Naive B cell (primary cell): ENCODE results near the gene SLC25A48. TPM values are rescaled to one million over a fixed set of nuclear protein-coding genes. Genes with fewer than 3 reads are reported as not detected.

ENCODE experiments used
- ATAC-seq, 2 donors: fragments of 150-1000 bp; cut with Tn5 transposase; 2 replicates each; pipeline ENCODE4 v1.10.0; 2021; ENCODE audit warnings: low read depth in 2 of 2, mild to moderate bottlenecking in 2 of 2, moderate library complexity in 2 of 2
- DNase-seq: peaks from one replicate; pipeline ENCODE4 v3.0.0; 2022
- H3K27ac Mint-ChIP-seq, 6 donors: one replicate each; pipeline ENCODE4 v1.8.0; 2020 to 2022; ENCODE audit warnings: mild to moderate bottlenecking in 6 of 6, mixed read lengths in 6 of 6, moderate library complexity in 5 of 6, inconsistent platforms in 2 of 6
- H3K27me3 Mint-ChIP-seq, 3 donors: one replicate each; pipeline ENCODE4 v1.8.0; 2021 to 2022; ENCODE audit warnings: mixed read lengths in 3 of 3, mild to moderate bottlenecking in 1 of 3
- H3K36me3 Mint-ChIP-seq, 2 donors: one replicate each; pipeline ENCODE4 v1.8.0; 2020 to 2022; ENCODE audit warnings: mixed read lengths in 2 of 2, inconsistent platforms in 1 of 2, mild to moderate bottlenecking in 1 of 2
- H3K4me1 Mint-ChIP-seq, 3 donors: one replicate each; pipeline ENCODE4 v1.8.0; 2020 to 2022; ENCODE audit warnings: mixed read lengths in 3 of 3, inconsistent platforms in 1 of 3, mild to moderate bottlenecking in 1 of 3, moderate library complexity in 1 of 3
- H3K4me3 Mint-ChIP-seq, 8 donors: one replicate each; pipeline ENCODE4 v1.8.0; 2020 to 2022; ENCODE audit warnings: mild to moderate bottlenecking in 8 of 8, mixed read lengths in 8 of 8, moderate library complexity in 8 of 8, inconsistent platforms in 2 of 8
- H3K9me3 Mint-ChIP-seq, 7 donors: one replicate each; pipeline ENCODE4 v1.8.0; 2020 to 2022; ENCODE audit warnings: mixed read lengths in 7 of 7, mild to moderate bottlenecking in 5 of 7, inconsistent platforms in 2 of 7, moderate library complexity in 1 of 7
- polyA plus RNA-seq, 6 donors: library from polyadenylated mRNA; unstranded; fragments of 300-500 nt; fragmentation: Illumina TruSeq; gene quantifications; one replicate each; pipeline ENCODE4 v1.2.3, GENCODE V29; 2021; ENCODE audit warnings: low read depth in 6 of 6

SLC25A48 gene
- polyA plus RNA-seq, 6 donors from 2014 or later, result not detected

DNA sequence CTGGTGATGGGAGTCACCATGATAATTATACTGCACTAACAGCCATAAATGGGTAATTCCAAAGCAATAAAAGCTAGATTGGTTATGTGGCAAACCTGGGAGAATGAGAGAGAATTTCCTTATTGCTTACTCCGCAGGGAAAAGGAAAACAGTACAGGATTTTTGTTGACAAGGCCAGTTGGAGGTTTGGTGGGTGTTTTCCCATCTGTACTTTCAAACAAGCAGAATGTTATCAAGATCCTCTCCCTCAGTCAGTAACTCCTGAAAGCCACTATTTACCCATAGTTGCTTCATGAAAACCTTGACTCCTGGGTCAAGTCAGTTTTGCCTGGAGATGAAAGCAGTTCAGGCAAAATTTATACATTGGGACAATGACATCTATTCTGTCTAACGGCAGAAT lies 34.8 kb downstream of the SLC25A48 start:
- no peaks in the 10 kb centered on the region for H3K4me1 Mint-ChIP-seq
- DNase-seq, result no peak
- peaks cover 0 to 1% (median 0%) of the 10 kb centered on the region in 7 donors for H3K9me3 Mint-ChIP-seq
- no peak overlapping the region for H3K27ac Mint-ChIP-seq
- no peak for ATAC-seq
- H3K36me3 Mint-ChIP-seq, result no peaks in the 10 kb centered on the region
- peaks cover 0 to 22% (median 19%) of the 10 kb centered on the region in 3 donors for H3K27me3 Mint-ChIP-seq
- H3K4me3 Mint-ChIP-seq, result no peak overlapping the region

DNA sequence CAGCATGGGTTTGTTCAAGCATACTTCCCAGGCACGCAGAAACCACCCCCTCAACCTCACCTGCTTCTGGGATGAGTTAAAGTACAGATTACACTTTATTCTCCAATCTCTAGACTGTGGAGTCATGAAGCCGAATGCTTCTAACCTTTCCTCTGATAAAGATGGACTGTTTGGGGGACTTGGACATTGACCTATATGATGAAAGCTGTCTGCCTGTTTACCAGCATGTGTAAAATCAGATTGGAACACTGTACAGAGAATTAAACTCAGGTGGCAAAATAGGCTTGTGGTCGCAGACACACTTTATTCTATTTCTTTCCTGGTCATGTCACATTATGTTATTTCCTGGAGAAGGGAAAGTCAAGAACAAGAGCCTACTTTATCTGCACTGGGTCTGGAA lies 35.5 kb downstream of the SLC25A48 start:
- peaks cover 0 to 1% (median 0%) of the 10 kb centered on the region in 7 donors for H3K9me3 Mint-ChIP-seq
- H3K4me1 Mint-ChIP-seq, result no peaks in the 10 kb centered on the region
- no peak for ATAC-seq
- no peak overlapping the region for H3K4me3 Mint-ChIP-seq
- no peak for DNase-seq
- no peak overlapping the region for H3K27ac Mint-ChIP-seq
- H3K27me3 Mint-ChIP-seq, result peaks cover 0 to 22% (median 19%) of the 10 kb centered on the region in 3 donors
- H3K36me3 Mint-ChIP-seq, result no peaks in the 10 kb centered on the region

DNA sequence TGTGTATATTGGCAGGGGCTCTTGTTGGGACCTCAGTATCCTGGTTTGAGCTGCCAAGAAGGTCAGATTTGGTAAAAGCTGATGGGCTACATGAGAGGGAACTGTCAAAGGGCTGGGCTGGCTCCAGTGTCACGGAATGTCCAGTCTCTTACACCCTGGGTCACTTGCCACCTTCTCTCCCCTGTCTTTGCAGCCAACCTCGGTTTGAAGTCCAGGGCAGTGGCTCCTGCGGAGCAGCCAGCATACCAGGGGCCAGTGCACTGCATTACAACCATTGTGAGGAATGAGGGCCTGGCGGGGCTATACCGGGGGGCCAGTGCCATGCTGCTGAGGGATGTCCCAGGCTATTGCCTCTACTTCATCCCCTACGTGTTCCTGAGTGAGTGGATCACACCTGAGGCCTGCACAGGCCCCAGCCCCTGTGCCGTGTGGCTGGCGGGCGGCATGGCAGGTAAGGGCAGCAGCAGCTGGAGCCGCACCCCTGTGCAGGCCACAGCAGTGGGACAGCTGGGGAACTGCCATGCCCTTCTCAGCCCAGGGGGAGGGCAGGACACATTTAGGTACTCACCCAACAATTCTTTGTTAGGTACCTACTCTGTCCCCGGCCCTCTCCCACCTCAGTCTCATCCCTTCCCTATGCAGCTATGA lies 36.9 kb downstream of the SLC25A48 start:
- Mint-ChIP-seq H3K36me3 (no peaks in the 10 kb centered on the region), H3K27ac (no peak overlapping the region), H3K9me3 (peaks cover 0 to 1% (median 0%) of the 10 kb centered on the region in 7 donors), H3K4me1 (no peaks in the 10 kb centered on the region), H3K27me3 (peaks cover 4 to 27% (median 18%) of the 10 kb centered on the region in 3 donors), H3K4me3 (no peak overlapping the region)
- no peak for ATAC-seq
- DNase-seq, result no peak

DNA sequence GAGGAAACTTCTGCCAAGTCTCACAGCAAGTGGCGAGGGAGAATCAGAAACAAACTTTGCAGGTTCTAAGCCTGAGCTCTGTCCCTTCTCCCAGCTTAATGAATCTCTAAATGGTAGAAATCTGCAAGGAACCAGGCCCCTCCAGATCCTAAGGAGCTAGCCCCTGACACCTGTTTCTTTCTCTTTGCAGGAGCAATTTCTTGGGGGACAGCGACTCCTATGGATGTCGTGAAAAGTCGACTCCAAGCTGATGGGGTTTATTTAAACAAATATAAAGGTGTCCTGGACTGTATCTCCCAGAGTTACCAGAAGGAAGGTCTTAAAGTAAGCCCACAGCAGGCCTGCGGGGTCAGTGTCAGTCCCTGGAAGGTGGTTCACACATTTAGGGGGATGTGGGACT lies 39.4 kb downstream of the SLC25A48 start:
- H3K9me3 Mint-ChIP-seq, result peaks cover 0 to 1% (median 0%) of the 10 kb centered on the region in 7 donors
- no peak for DNase-seq
- ATAC-seq, result no peak
- H3K4me1 Mint-ChIP-seq, result peaks cover 0 to 3% (median 0%) of the 10 kb centered on the region in 3 donors
- H3K27ac Mint-ChIP-seq, result peak overlapping the region in 1 of 6 donors; percentile 39
- H3K36me3 Mint-ChIP-seq, result no peaks in the 10 kb centered on the region
- H3K27me3 Mint-ChIP-seq, result peaks cover 7 to 42% (median 11%) of the 10 kb centered on the region in 3 donors
- no peak overlapping the region for H3K4me3 Mint-ChIP-seq

DNA sequence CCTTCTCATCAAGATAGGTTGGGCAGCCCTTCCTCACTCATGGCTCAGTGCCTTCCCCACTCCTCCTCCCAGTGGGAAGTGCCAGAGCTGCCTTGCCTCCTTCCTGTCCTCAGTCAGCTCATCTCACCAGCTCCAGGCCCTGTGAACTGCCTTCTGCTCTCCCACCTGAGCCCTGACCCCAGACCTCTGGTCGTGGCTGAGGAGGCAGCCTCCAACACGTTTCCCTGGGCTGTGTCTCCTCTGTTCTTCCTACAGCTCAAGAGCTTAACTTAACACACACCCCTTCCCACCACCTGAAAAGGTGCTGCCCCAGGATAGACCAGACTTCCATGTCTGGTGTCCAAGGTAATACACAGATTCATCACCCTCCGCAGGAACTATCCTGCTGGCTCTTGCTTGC lies 40.0 kb downstream of the SLC25A48 start:
- DNase-seq, result no peak
- Mint-ChIP-seq H3K4me1 (peaks cover 0 to 3% (median 0%) of the 10 kb centered on the region in 3 donors), H3K36me3 (no peaks in the 10 kb centered on the region), H3K9me3 (peaks cover 0 to 1% (median 0%) of the 10 kb centered on the region in 7 donors), H3K27me3 (peaks cover 9 to 48% (median 11%) of the 10 kb centered on the region in 3 donors), H3K4me3 (no peak overlapping the region), H3K27ac (peak overlapping the region in 1 of 6 donors; percentile 4)
- ATAC-seq, result no peak

DNA sequence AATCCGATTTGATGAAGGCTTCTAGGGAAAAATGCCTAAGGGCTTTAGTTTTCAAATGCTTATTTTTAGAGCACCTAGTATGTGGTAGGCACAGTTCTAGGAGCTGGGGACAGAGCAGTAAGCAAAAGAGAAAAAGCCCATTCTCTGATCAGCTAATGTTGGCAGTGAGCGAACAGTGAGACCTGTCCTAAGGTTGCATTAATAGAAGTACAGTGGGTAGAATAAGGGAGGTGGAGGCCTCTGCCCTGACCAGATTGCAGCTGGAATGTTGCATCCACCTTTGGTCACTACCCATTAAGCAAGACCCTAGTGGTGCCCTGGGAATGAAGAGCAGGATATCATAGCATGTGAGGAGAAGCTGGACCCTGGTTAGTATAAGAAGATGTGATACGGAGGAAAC lies 41.1 kb downstream of the SLC25A48 start:
- Mint-ChIP-seq H3K27ac (peak overlapping the region in 2 of 6 donors; percentile 20 to 76), H3K4me3 (no peak overlapping the region), H3K4me1 (peaks cover 0 to 3% (median 0%) of the 10 kb centered on the region in 3 donors), H3K9me3 (peaks cover 0 to 1% (median 0%) of the 10 kb centered on the region in 7 donors), H3K27me3 (peaks cover 12 to 47% (median 17%) of the 10 kb centered on the region in 3 donors), H3K36me3 (no peaks in the 10 kb centered on the region)
- no peak for ATAC-seq
- no peak for DNase-seq

DNA sequence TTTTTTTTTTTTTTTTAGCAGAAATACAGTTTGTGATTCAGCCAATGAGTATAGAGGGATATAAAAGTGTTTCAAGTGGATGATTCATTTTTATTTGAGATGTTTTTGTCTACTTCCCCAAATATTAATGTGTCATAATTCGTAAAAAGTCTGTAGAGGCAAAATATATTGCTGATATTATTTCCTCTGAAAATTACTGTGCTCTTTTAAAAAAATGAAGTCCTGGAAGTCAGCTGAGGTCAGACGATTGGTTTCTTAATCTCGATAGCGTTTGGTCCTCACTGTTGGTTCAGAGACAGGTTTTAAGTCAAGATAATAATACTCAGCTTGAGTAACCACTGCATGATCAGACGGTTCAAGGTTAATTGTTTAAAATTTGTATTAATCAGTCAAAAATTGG lies 41.7 kb downstream of the SLC25A48 start:
- Mint-ChIP-seq H3K27me3 (peaks cover 15 to 52% (median 22%) of the 10 kb centered on the region in 3 donors), H3K27ac (no peak overlapping the region), H3K9me3 (peaks cover 0 to 1% (median 0%) of the 10 kb centered on the region in 7 donors), H3K4me1 (peaks cover 0 to 3% (median 0%) of the 10 kb centered on the region in 3 donors), H3K36me3 (no peaks in the 10 kb centered on the region), H3K4me3 (no peak overlapping the region)
- DNase-seq (no peak), ATAC-seq (no peak)

DNA sequence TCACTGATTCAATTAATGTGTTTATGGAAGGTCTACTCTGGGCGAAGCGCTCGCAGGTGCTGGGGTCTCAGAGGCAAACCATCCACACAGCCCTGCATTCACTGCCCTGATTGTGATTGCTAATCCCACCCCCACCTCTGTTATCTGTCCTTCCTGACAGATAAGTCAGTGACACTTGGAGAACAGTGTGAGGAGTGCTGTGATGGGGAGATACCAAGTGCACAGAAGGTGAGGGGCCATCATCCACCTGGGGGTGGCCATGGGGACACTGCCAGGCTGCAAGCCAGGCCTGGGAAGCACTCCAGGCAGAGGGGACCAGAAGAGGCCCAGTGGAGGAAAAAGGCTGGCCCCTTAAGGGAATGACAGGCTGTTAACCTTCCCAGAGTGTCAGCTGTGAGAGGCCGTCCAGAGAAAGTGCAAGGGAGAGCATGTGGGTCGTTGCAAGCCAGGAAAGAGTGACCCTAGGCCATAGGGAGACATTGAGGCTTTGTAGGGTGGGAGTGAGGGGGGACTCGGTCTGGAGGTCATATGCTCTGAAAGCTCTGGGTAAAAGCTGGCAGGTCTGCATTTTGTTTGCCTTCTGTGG lies 43.2 kb downstream of the SLC25A48 start:
- ATAC-seq, result no peak
- DNase-seq, result no peak
- Mint-ChIP-seq H3K4me1 (peaks cover 0 to 3% (median 0%) of the 10 kb centered on the region in 3 donors), H3K9me3 (peaks cover 0 to under 1% (median 0%) of the 10 kb centered on the region in 7 donors), H3K36me3 (no peaks in the 10 kb centered on the region), H3K4me3 (no peak overlapping the region), H3K27ac (peak overlapping the region in 1 of 6 donors; percentile 68), H3K27me3 (peaks cover 18 to 45% (median 31%) of the 10 kb centered on the region in 3 donors)

DNA sequence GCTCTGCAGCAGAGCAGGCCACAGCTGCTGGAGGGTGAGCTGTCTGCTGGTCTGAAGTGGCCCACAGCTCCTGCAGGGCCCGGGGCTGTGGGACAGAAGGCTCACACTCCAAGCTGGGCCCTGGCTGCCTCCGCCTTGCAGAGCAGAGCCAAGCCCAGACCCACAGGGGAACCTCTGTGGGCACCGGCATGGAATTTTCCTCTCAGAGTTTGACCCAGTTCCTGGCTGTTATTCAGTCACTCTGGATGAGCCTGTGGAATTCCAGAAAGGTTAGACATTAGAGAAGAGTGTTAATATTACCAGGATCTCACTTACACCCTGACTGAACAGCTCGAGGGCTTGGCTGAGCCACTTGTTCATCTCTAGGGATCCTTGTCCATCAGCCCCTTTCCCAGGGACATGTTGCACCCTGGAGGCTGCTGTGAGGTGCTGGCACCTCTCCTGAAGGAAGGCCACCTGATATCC lies 43.7 kb downstream of the SLC25A48 start:
- DNase-seq (no peak), ATAC-seq (no peak)
- no peaks in the 10 kb centered on the region for H3K9me3 Mint-ChIP-seq
- H3K4me3 Mint-ChIP-seq, result no peak overlapping the region
- no peaks in the 10 kb centered on the region for H3K36me3 Mint-ChIP-seq
- peaks cover 0 to 3% (median 0%) of the 10 kb centered on the region in 3 donors for H3K4me1 Mint-ChIP-seq
- peaks cover 22 to 41% (median 31%) of the 10 kb centered on the region in 3 donors for H3K27me3 Mint-ChIP-seq
- H3K27ac Mint-ChIP-seq, result no peak overlapping the region

DNA sequence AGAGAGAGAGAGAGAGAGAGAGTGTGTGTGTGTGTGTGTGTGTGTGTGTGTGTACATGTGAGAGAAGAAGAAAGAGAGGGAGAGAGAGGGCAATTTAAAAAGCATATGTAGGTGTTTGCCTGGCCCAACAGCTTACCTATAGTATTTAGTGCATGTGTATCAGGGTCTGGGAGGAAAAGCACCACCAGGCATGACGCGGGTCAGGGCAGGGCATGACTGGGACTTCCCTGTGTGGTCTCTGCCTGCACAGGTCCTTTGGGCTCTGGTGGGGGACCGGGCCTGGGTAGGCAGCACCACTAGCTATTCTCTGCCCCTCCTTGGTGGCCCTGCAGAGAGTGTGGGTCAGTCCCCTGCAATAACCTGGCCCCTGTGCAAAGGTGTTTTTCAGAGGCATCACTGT lies 45.1 kb downstream of the SLC25A48 start:
- no peak overlapping the region for H3K27ac Mint-ChIP-seq
- H3K27me3 Mint-ChIP-seq, result peaks cover 26 to 41% (median 40%) of the 10 kb centered on the region in 3 donors
- DNase-seq (no peak), ATAC-seq (no peak)
- no peaks in the 10 kb centered on the region for H3K9me3 Mint-ChIP-seq
- no peaks in the 10 kb centered on the region for H3K36me3 Mint-ChIP-seq
- H3K4me3 Mint-ChIP-seq, result no peak overlapping the region
- H3K4me1 Mint-ChIP-seq, result peaks cover 0 to 3% (median 0%) of the 10 kb centered on the region in 3 donors

DNA sequence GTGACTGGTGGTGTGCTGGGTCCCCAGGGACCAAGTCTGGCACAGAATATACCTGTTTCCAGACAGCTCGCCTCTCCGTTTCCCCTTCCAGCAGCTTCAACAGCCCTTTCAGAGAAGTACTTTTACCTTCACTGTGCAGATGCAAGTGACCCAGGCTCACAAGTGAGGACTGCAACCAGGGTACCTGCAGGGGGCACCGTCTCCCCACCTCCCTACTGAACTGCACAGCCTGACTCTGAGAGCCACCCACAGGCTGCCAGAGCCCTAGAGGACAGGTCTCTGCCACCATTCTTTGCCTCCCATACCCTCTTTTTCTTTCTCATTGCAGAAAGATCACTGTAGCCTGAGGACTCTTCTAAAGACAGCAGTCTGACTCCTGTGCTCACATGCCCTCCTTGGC lies 45.8 kb downstream of the SLC25A48 start:
- ATAC-seq (no peak), DNase-seq (no peak)
- Mint-ChIP-seq H3K9me3 (no peaks in the 10 kb centered on the region), H3K4me1 (peaks cover 0 to 3% (median 0%) of the 10 kb centered on the region in 3 donors), H3K36me3 (no peaks in the 10 kb centered on the region), H3K27me3 (peaks cover 29 to 44% (median 42%) of the 10 kb centered on the region in 3 donors), H3K27ac (no peak overlapping the region), H3K4me3 (no peak overlapping the region)

DNA sequence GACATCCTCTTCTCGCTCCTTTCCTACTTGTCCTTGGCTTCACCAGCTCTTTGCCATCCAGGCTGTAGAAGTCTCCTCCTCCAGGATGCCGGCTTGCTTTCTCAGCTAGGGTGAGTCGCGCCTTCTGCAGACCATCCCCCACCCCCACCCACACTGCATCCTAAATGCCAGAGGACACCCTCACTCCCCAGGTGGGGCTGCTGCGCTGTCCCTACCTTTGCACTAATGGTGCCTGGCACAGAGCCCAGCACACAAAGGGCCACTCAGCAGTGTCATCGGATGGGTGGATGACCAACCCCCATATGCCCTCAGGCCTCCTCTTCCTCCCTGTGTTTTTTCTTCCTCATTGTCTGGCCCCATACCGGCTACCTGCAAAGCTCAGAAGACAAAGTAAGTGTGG lies 46.3 kb downstream of the SLC25A48 start:
- Mint-ChIP-seq H3K4me1 (peaks cover 0 to 3% (median 0%) of the 10 kb centered on the region in 3 donors), H3K9me3 (no peaks in the 10 kb centered on the region), H3K36me3 (no peaks in the 10 kb centered on the region), H3K27me3 (peaks cover 34 to 44% (median 44%) of the 10 kb centered on the region in 3 donors), H3K4me3 (no peak overlapping the region), H3K27ac (no peak overlapping the region)
- ATAC-seq (no peak), DNase-seq (no peak)

DNA sequence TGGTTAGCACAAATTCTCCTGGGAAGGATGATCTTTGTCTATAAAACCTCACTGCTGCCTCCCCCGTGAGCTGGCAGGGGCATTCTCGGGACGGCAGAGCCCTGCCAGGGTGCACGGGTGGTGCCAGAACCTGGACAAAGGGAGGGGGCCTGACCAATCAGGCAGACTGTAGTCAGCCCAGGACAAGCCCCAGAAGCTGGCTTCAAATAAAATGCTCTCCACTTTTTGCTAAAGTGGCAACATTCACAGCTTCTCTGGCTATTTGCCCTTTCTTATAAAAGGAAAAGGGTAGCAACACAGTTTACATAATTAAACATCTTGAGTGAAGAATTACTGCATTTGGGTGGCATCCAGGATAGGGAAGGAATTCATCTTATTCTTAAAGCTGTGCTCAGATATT lies 46.8 kb downstream of the SLC25A48 start:
- H3K36me3 Mint-ChIP-seq, result no peaks in the 10 kb centered on the region
- no peak for ATAC-seq
- H3K27ac Mint-ChIP-seq, result no peak overlapping the region
- peaks cover 34 to 44% (median 43%) of the 10 kb centered on the region in 3 donors for H3K27me3 Mint-ChIP-seq
- no peak overlapping the region for H3K4me3 Mint-ChIP-seq
- no peaks in the 10 kb centered on the region for H3K9me3 Mint-ChIP-seq
- H3K4me1 Mint-ChIP-seq, result peaks cover 0 to 3% (median 0%) of the 10 kb centered on the region in 3 donors
- DNase-seq, result no peak

DNA sequence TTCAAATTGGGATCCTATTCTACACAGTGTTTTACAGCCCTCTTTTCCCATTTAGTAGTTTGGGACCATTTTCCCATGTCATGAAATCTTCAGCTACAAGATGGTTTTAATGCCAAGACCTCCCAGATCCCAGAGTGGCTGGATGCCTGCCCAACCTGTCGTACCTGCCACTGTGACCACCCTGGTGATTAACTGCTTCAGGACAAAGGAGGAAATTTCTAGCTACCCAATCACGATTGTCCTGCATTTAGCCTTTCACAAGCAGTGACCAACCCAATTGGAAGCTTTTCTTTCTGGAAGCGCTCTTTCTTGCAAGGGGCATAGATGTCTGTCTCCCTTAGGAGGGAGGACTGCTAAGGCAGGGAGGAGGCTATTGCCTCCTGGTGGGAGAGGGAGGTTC lies 47.4 kb downstream of the SLC25A48 start:
- H3K4me3 Mint-ChIP-seq, result no peak overlapping the region
- DNase-seq (no peak), ATAC-seq (no peak)
- peaks cover 0 to 3% (median 0%) of the 10 kb centered on the region in 3 donors for H3K4me1 Mint-ChIP-seq
- no peak overlapping the region for H3K27ac Mint-ChIP-seq
- H3K9me3 Mint-ChIP-seq, result no peaks in the 10 kb centered on the region
- peaks cover 34 to 44% (median 42%) of the 10 kb centered on the region in 3 donors for H3K27me3 Mint-ChIP-seq
- H3K36me3 Mint-ChIP-seq, result no peaks in the 10 kb centered on the region
